NB4 (cell line): ENCODE measurements around the gene FFAR4.

Experiments
- CTCF ChIP-seq: IDR thresholded peaks from one replicate; pipeline ENCODE4 v1.5.1; 2012; ENCODE audit warnings: low read depth, low read length
- MYC ChIP-seq: IDR thresholded peaks from 2 replicates; pipeline ENCODE4 v1.6.1; 2011; ENCODE audit warnings: low read depth, low read length
- POLR2A ChIP-seq: IDR thresholded peaks from 2 replicates; pipeline ENCODE4 v1.6.1; 2011; ENCODE audit warnings: mild to moderate bottlenecking; ENCODE audit not compliant: insufficient read length; ENCODE audit errors: extremely low read depth

GRCh38 chr10:93584445-93584844 is 18.0 kb downstream of the FFAR4 start:
- no peak for TF ChIP-seq CTCF
- no peak for TF ChIP-seq POLR2A
- no peak for TF ChIP-seq MYC
